Liver (tissue), 3 donors: ENCODE measurements around the gene OR2A42.
"Not testable (repeated sequence)": the region's sequence is repeated elsewhere in the genome, so short reads cannot be mapped to it uniquely, and the experiment has no call there.

ENCODE experiments used
- CTCF ChIP-seq: fragments of 150-350 bp; IDR thresholded peaks from 2 replicates; pipeline ENCODE4 v1.5.1; 2017; ENCODE audit warnings: improper control_type of control experiment, low read depth, low read length; ENCODE audit not compliant: missing input control
- EGR1 ChIP-seq, 2 donors: IDR thresholded peaks; 2 replicates each; pipeline ENCODE4 v1.6.1; 2016 to 2018; ENCODE audit warnings: antibody characterized with exemption in 2 of 2, low read depth in 2 of 2
- FOXA1 ChIP-seq: IDR thresholded peaks from 2 replicates; pipeline ENCODE4 v1.6.1; 2016; ENCODE audit warnings: antibody characterized with exemption
- FOXA2 ChIP-seq: IDR thresholded peaks from 2 replicates; pipeline ENCODE4 v1.6.1; 2016; ENCODE audit warnings: antibody characterized with exemption
- GABPA ChIP-seq, 2 donors: IDR thresholded peaks in 1 of 2; conservative IDR thresholded peaks in 1 of 2; 2 replicates each; pipeline ENCODE4 v1.6.1; 2016; ENCODE audit warnings: antibody characterized with exemption in 2 of 2, mild to moderate bottlenecking in 1 of 2, moderate library complexity in 1 of 2
- HNF4G ChIP-seq: IDR thresholded peaks from 2 replicates; pipeline ENCODE4 v1.6.1; 2016; ENCODE audit warnings: antibody characterized with exemption
- JUND ChIP-seq, 2 donors: IDR thresholded peaks; 2 replicates each; pipeline ENCODE4 v1.6.1; 2016; ENCODE audit warnings: antibody characterized with exemption in 2 of 2
- MAX ChIP-seq: IDR thresholded peaks from 2 replicates; pipeline ENCODE4 v1.6.1; 2016; ENCODE audit warnings: antibody characterized with exemption
- RAD21 ChIP-seq, 2 donors: IDR thresholded peaks; 2 replicates each; pipeline ENCODE4 v1.6.1; 2016; ENCODE audit warnings: antibody characterized with exemption in 2 of 2, mild to moderate bottlenecking in 2 of 2
- REST ChIP-seq: IDR thresholded peaks from 2 replicates; pipeline ENCODE4 v1.6.1; 2016; ENCODE audit warnings: antibody characterized with exemption, mild to moderate bottlenecking
- SP1 ChIP-seq: IDR thresholded peaks from 2 replicates; pipeline ENCODE4 v1.6.1; 2018; ENCODE audit warnings: antibody characterized with exemption, mild to moderate bottlenecking
- TAF1 ChIP-seq: conservative IDR thresholded peaks from 2 replicates; pipeline ENCODE4 v1.6.1; 2016; ENCODE audit warnings: antibody characterized with exemption, mild to moderate bottlenecking
- ZBTB33 ChIP-seq: IDR thresholded peaks from 2 replicates; pipeline ENCODE4 v1.6.1; 2016; ENCODE audit warnings: antibody characterized with exemption
- TF ChIP-seq, protein P1 (sequence below): IDR thresholded peaks from 2 replicates; pipeline ENCODE4 v1.6.1; 2016; ENCODE audit warnings: antibody characterized with exemption
- donor health status: healthy.
- donor health status: healthy.

GRCh38 chr7:144252307-144252706, 12.9 kb upstream of the OR2A42 start:
- not testable (repeated sequence) for TF ChIP-seq RAD21 (IDR thresholded peaks at IDR 0.05); GABPA (IDR thresholded peaks at IDR 0.05 in 1 of 2, conservative IDR thresholded peaks at IDR 0.05 in 1 of 2); REST; SP1; CTCF; TAF1; EGR1 (IDR thresholded peaks at IDR 0.05; ENCODE audit: low read depth in 2 of 2); FOXA2; HNF4G; FOXA1; ZBTB33; JUND (IDR thresholded peaks at IDR 0.05); MAX
- TF ChIP-seq, protein P1, sequence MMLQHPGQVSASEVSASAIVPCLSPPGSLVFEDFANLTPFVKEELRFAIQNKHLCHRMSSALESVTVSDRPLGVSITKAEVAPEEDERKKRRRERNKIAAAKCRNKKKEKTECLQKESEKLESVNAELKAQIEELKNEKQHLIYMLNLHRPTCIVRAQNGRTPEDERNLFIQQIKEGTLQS: not testable (repeated sequence)
